Peyer's patch (tissue), 4 donors: ENCODE measurements around the gene MC2R. TPM values are rescaled to one million over a fixed set of nuclear protein-coding genes. Genes with fewer than 3 reads are reported as not detected.

Experiments used
- DNase-seq, 3 donors: peaks; one replicate each; pipeline ENCODE4 v3.0.0-alpha.2; 2017 to 2019
- H3K27ac ChIP-seq, 4 donors: fragments of 200-600 bp; sonication (generic); one replicate each; pipeline ENCODE4 v1.5.1; 2016 to 2019
- H3K27me3 ChIP-seq, 2 donors: fragments of 200-600 bp; sonication (generic); one replicate each; pipeline ENCODE4 v1.5.1; 2019
- H3K36me3 ChIP-seq, 3 donors: fragments of 200-600 bp; sonication (generic); one replicate each; pipeline ENCODE4 v1.5.1; 2016 to 2019
- H3K4me1 ChIP-seq, 4 donors: fragments of 200-600 bp; sonication (generic); one replicate each; pipeline ENCODE4 v1.5.1; 2016 to 2019
- H3K4me3 ChIP-seq, 4 donors: fragments of 200-600 bp; sonication (generic); 1 replicate in 3 of 4; 2 replicates in 1 of 4; pipeline ENCODE4 v1.5.1; 2016 to 2019; ENCODE audit warnings: mild to moderate bottlenecking in 1 of 4
- H3K9me3 ChIP-seq, 4 donors: fragments of 200-600 bp; sonication (generic); one replicate each; pipeline ENCODE4 v1.5.1; 2016 to 2019; ENCODE audit warnings: mild to moderate bottlenecking in 1 of 4
- POLR2A ChIP-seq, 2 donors: fragments of 450-650 bp; IDR thresholded peaks; one replicate each; pipeline ENCODE4 v1.5.1; 2017; ENCODE audit warnings: antibody characterized with exemption in 2 of 2, mild to moderate bottlenecking in 2 of 2, moderate library complexity in 2 of 2
- total RNA-seq, 4 donors: library from RNA; depleted of rRNA; stranded (reverse); fragments of >200 nt; gene quantifications; one replicate each; pipeline ENCODE4 v1.1.0, GENCODE V29; 2016
- TF ChIP-seq, protein P1 (sequence below), 6 experiments: fragments of 450-650 bp in 4 of 6; fragments of 200-600 bp in 2 of 6; sonication (generic) in 1 of 6; IDR thresholded peaks; one replicate each; pipeline ENCODE4 v1.5.1; 2017 to 2019; ENCODE audit warnings: antibody characterized with exemption in 6 of 6, mild to moderate bottlenecking in 3 of 6, moderate library complexity in 1 of 6

MC2R gene
- total RNA-seq, 4 donors from 2014 or later = not detected

DNA sequence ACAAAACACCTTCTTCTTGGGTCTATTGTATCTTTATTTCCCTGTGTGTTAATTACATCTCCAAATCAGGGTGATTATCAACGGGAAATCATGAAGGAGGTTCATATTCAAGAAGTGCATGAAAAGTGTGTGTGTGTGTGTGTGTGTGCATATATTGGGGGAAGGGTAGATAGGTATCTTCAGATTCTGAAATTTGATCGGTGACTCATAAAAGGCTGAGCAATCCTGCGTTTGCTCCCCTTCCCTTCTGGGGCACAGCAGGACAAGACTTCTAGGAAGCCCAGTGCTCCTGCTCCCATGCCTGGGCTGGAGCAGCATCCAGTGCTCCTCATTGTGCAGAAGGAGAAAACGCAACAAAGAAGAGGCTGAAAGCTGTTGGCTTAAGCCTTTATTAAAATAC, 65.5 kb downstream of the MC2R start:
- no peak for TF ChIP-seq POLR2A (IDR thresholded peaks at IDR 0.05)
- TF ChIP-seq, protein P1, sequence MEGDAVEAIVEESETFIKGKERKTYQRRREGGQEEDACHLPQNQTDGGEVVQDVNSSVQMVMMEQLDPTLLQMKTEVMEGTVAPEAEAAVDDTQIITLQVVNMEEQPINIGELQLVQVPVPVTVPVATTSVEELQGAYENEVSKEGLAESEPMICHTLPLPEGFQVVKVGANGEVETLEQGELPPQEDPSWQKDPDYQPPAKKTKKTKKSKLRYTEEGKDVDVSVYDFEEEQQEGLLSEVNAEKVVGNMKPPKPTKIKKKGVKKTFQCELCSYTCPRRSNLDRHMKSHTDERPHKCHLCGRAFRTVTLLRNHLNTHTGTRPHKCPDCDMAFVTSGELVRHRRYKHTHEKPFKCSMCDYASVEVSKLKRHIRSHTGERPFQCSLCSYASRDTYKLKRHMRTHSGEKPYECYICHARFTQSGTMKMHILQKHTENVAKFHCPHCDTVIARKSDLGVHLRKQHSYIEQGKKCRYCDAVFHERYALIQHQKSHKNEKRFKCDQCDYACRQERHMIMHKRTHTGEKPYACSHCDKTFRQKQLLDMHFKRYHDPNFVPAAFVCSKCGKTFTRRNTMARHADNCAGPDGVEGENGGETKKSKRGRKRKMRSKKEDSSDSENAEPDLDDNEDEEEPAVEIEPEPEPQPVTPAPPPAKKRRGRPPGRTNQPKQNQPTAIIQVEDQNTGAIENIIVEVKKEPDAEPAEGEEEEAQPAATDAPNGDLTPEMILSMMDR (IDR thresholded peaks at IDR 0.05) = no peak
- H3K9me3 ChIP-seq = peaks cover 0 to 6% (median 0%) of the 10 kb centered on the region in 4 donors
- no peak overlapping the region for H3K27ac ChIP-seq
- H3K36me3 ChIP-seq = no peaks in the 10 kb centered on the region
- no peak overlapping the region for H3K4me3 ChIP-seq
- no peaks in the 10 kb centered on the region for H3K4me1 ChIP-seq
- no peak for DNase-seq
- no peaks in the 10 kb centered on the region for H3K27me3 ChIP-seq

DNA sequence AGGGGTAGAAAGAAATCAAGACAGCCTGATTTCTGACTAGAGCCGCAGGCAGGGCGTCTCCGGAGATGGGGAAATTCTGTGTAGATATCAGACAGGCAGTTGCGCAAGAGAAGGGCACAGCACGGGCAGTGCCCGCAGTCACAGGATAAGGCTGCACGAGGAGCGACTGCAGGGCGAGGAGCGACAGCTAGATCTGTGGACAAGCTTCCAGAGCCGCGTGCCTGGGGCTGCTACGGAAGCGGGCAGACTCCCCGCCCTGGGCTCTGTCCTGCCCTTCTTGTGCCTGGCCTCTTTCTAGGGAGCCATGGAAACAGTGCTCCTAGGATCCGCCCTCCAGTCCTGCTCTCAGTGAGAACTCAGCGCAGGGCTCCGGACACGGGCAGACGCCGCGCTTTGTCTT, 78.8 kb downstream of the MC2R start:
- H3K9me3 ChIP-seq = no peaks in the 10 kb centered on the region
- no peak for TF ChIP-seq POLR2A (IDR thresholded peaks at IDR 0.05)
- TF ChIP-seq, protein P1 (IDR thresholded peaks at IDR 0.05) = no peak
- no peak overlapping the region for H3K4me3 ChIP-seq
- no peak overlapping the region for H3K27ac ChIP-seq
- no peaks in the 10 kb centered on the region for H3K4me1 ChIP-seq
- no peak for DNase-seq
- no peaks in the 10 kb centered on the region for H3K36me3 ChIP-seq
- no peaks in the 10 kb centered on the region for H3K27me3 ChIP-seq

- DNase-seq = no peak
- H3K4me3 ChIP-seq = no peak overlapping the region
- TF ChIP-seq, protein P1 (IDR thresholded peaks at IDR 0.05) = no peak
- no peak for TF ChIP-seq POLR2A (IDR thresholded peaks at IDR 0.05)
- H3K4me1 ChIP-seq = no peaks in the 10 kb centered on the region
- no peaks in the 10 kb centered on the region for H3K9me3 ChIP-seq
- H3K27ac ChIP-seq = no peak overlapping the region
- H3K36me3 ChIP-seq = no peaks in the 10 kb centered on the region
- no peaks in the 10 kb centered on the region for H3K27me3 ChIP-seq
These were observed 80.1 kb downstream of the MC2R start for GRCh38 chr18:13835202-13835601.

GRCh38 chr18:13834496-13835015, 80.8 kb downstream of the MC2R start:
- H3K9me3 ChIP-seq = no peaks in the 10 kb centered on the region
- H3K4me3 ChIP-seq = no peak overlapping the region
- H3K36me3 ChIP-seq = no peaks in the 10 kb centered on the region
- H3K4me1 ChIP-seq = no peaks in the 10 kb centered on the region
- no peak for TF ChIP-seq POLR2A (IDR thresholded peaks at IDR 0.05)
- TF ChIP-seq, protein P1 (IDR thresholded peaks at IDR 0.05) = no peak
- DNase-seq = no peak
- H3K27ac ChIP-seq = no peak overlapping the region
- no peaks in the 10 kb centered on the region for H3K27me3 ChIP-seq

Other genes with a start within 250 kb of the MC2R start
- gene FAM210A, start 189.0 kb downstream of the MC2R start, total RNA-seq = 10 to 100 TPM in 2 of 4 donors, 1 to 10 TPM in 2; 6.0 to 14.0 (median 9.7) TPM
- gene RNMT, start 188.9 kb downstream of the MC2R start, total RNA-seq = 10 to 100 TPM; 13.4 to 23.1 (median 16.6) TPM
- gene MC5R, start 91.4 kb downstream of the MC2R start, total RNA-seq = not detected
- gene ZNF519, start 216.9 kb upstream of the MC2R start, total RNA-seq = 10 to 100 TPM in 1 of 4 donors, 1 to 10 TPM in 3; 1.9 to 10.7 (median 3.3) TPM